Measurements from ENCODE around the gene KIRREL3. TPM values are rescaled to one million over a fixed set of nuclear protein-coding genes. Genes with fewer than 3 reads are reported as not detected.

Gene KIRREL3
- total and polyA plus RNA-seq, 2 of the 4 experiments (the other 2 are of a cell fraction) = 10.9 to 15.9 TPM

DNA sequence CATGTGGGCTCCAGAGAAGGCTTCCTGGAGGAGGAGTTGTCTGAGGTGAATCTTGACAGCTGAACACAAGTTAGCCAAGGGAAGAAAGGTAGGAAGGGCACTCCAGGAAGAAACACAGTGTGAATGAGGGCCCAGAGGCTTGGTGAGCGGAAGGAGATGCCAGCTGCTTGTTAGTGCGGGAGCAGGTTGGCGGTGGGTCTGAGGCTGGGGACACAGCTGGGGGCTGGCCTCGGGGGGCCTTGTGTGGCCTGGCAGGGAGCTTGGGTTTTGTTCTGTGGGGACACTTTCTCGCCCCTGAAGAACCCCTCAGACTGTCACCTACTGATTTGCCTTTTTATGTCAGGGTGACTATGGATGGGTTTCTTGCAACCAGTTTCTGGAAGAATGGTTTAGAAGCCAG lies 485.1 kb downstream of the KIRREL3 start:
- no peak overlapping the region for H2BK5ac ChIP-seq (ENCODE audit: low read depth, low read length, poor library complexity, severe bottlenecking)
- intact Hi-C loops (cut with micrococcal nuclease) = no loop called here

More for the DNA sequence above, 485.1 kb downstream of the KIRREL3 start:
- Histone ChIP-seq H3K9ac (ENCODE audit: low read depth, low read length) (no peak overlapping the region), H4K5ac (ENCODE audit: low read depth, low read length) (no peak overlapping the region), H4K20me1 (ENCODE audit: insufficient read depth, low read length) (no peaks in the 10 kb centered on the region), H2BK15ac (ENCODE audit: low read depth, low read length) (no peak overlapping the region), H3K79me1 (ENCODE audit: low read depth in 1 of 2, low read length in 2 of 2) (no peaks in the 10 kb centered on the region), H3K14ac (replicated peaks; ENCODE audit: low read depth, low read length) (no peak overlapping the region), H4K8ac (ENCODE audit: low read depth in 2 of 2, low read length in 2 of 2) (no peak overlapping the region), H3K9me3 (ENCODE audit: control insufficient read depth, insufficient read depth, low read length) (no peaks in the 10 kb centered on the region), H3K56ac (ENCODE audit: extremely low read depth, insufficient read depth, low read length) (no peak overlapping the region), H3K36me3 (ENCODE audit: control insufficient read depth, insufficient read depth, low read length) (no peaks in the 10 kb centered on the region), H3K4me3 (ENCODE audit: insufficient read depth, low read depth, low read length) (no peak overlapping the region), H2AK5ac (ENCODE audit: low read depth, low read length) (no peak overlapping the region), H2AK9ac (replicated peaks; ENCODE audit: low read depth, low read length, poor library complexity) (no peak overlapping the region), H2AFZ (replicated peaks; ENCODE audit: low read length, poor library complexity) (no peak overlapping the region), H3K27ac (ENCODE audit: insufficient read depth, low read length) (no peak overlapping the region), H3K4ac (ENCODE audit: low read depth, low read length) (no peak overlapping the region), H3K9me1 (ENCODE audit: insufficient read depth, low read length) (no peaks in the 10 kb centered on the region), H2BK20ac (ENCODE audit: low read depth, low read length) (no peak overlapping the region), H3K18ac (ENCODE audit: low read depth, low read length) (no peak overlapping the region), H3K4me2 (ENCODE audit: low read depth, low read length) (no peak overlapping the region), H3K27me3 (ENCODE audit: control insufficient read depth, insufficient read depth, low read length) (no peaks in the 10 kb centered on the region), H2BK120ac (ENCODE audit: low read depth, low read length) (no peak overlapping the region), H4K91ac (ENCODE audit: insufficient read depth, low read depth, low read length) (no peak overlapping the region), H3K23ac (ENCODE audit: low read depth, low read length) (no peak overlapping the region), H3K4me1 (ENCODE audit: control insufficient read depth, insufficient read depth, low read length) (no peaks in the 10 kb centered on the region)
- TF ChIP-seq MAZ (IDR thresholded peaks at IDR 0.05; ENCODE audit: borderline replicate concordance, low read depth, low read length) = no peak
- TF ChIP-seq, protein P1, sequence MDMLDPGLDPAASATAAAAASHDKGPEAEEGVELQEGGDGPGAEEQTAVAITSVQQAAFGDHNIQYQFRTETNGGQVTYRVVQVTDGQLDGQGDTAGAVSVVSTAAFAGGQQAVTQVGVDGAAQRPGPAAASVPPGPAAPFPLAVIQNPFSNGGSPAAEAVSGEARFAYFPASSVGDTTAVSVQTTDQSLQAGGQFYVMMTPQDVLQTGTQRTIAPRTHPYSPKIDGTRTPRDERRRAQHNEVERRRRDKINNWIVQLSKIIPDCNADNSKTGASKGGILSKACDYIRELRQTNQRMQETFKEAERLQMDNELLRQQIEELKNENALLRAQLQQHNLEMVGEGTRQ (IDR thresholded peaks at IDR 0.05; ENCODE audit: low read depth, low read length) = no peak
- no peak for TF ChIP-seq SMC3 (IDR thresholded peaks at IDR 0.05; ENCODE audit: low read depth, low read length)
- TF ChIP-seq RCOR1 (IDR thresholded peaks at IDR 0.05; ENCODE audit: insufficient replicate concordance, low read length) = no peak
- TF ChIP-seq RFX5 (IDR thresholded peaks at IDR 0.05; ENCODE audit: low read depth, low read length) = no peak
- whole genome bisulfite sequencing, 2 experiments (ENCODE audit: extremely low coverage in 2 of 2, insufficient read length in 1 of 2) = no CpG with 5 or more reads among the region's 5 CpGs
- DNase-seq (no peak), ATAC-seq (ENCODE audit: low read depth) (no peak)
- in situ Hi-C loops (cut with MboI; ENCODE audit: low sequenced_read_pairs) (no loop called here), dilution Hi-C loops (cut with HindIII; ENCODE audit: low sequenced_read_pairs, unreplicated experiment) (no loop called here)
- CTCF ChIA-PET = no interaction called here
- POLR2A ChIA-PET (ENCODE audit: unreplicated experiment) = no interaction called here
- no TSS peak for BruUV-seq (replicated peaks)

All from IMR-90 (cell line).